Calu3 (cell line): ENCODE data around the gene ITGA6. TPM values are rescaled to one million over a fixed set of nuclear protein-coding genes. Genes with fewer than 3 reads are reported as not detected.

Source experiments
- BruUV-seq: library from RNA; stranded (reverse); fragments of 400-500 nt; replicated peaks from 2 replicates; lab custom pipeline; 2021; lab: Mats Ljungman, UMichigan
- CTCF ChIA-PET: fragments of 300-600 bp; sonication (Branson Sonifier 250); formaldehyde crosslinking; loops from one replicate; lab custom pipeline; 2022; ENCODE audit warnings: antibody characterized with exemption; lab: Charles Lee
- DNase-seq: peaks from one replicate; pipeline ENCODE4 v3.0.0; 2022
- H3K27ac Mint-ChIP-seq: one replicate; pipeline ENCODE4 v1.8.0; 2022; ENCODE audit warnings: mixed read lengths; ENCODE audit not compliant: unreplicated experiment
- H3K27me3 Mint-ChIP-seq: one replicate; pipeline ENCODE4 v1.8.0; 2022; ENCODE audit warnings: mixed read lengths; ENCODE audit not compliant: unreplicated experiment
- H3K36me3 Mint-ChIP-seq: one replicate; pipeline ENCODE4 v1.8.0; 2022; ENCODE audit warnings: mild to moderate bottlenecking, moderate library complexity, mixed read lengths; ENCODE audit not compliant: insufficient read depth, unreplicated experiment
- H3K4me1 Mint-ChIP-seq: one replicate; pipeline ENCODE4 v1.8.0; 2022; ENCODE audit warnings: mild to moderate bottlenecking, low read depth, mixed read lengths; ENCODE audit not compliant: unreplicated experiment
- H3K4me3 Mint-ChIP-seq: one replicate; pipeline ENCODE4 v1.8.0; 2022; ENCODE audit warnings: mild to moderate bottlenecking, low read depth, moderate library complexity, mixed read lengths; ENCODE audit not compliant: unreplicated experiment
- H3K9me3 Mint-ChIP-seq: one replicate; pipeline ENCODE4 v1.8.0; 2022; ENCODE audit warnings: low read depth, mixed read lengths; ENCODE audit not compliant: unreplicated experiment
- CTCF ChIP-seq: fragments of 200-600 bp; IDR thresholded peaks from one replicate; pipeline ENCODE4 v1.8.0; 2022; ENCODE audit warnings: antibody characterized with exemption; ENCODE audit not compliant: unreplicated experiment
- intact Hi-C: fragments of 100-400 bp; cut with micrococcal nuclease; formaldehyde crosslinking; loops from one replicate; pipeline ENCODE4 v1.10.0; 2022; ENCODE audit not compliant: unreplicated experiment
- total RNA-seq: library from RNA; stranded (reverse); gene quantifications from 2 replicates; pipeline ENCODE4 v1.2.3, GENCODE V29; 2022

Gene ITGA6
- total RNA-seq, 1 experiment from 2014 or later, result 270 TPM

GRCh38 chr2:172460780-172461201, 33.4 kb downstream of the ITGA6 start:
- H3K4me1 Mint-ChIP-seq, result peaks cover 95% of the 10 kb centered on the region
- H3K9me3 Mint-ChIP-seq, result no peaks in the 10 kb centered on the region
- TF ChIP-seq CTCF, result no peak
- H3K4me3 Mint-ChIP-seq, result peak overlapping the region; percentile 37
- CTCF ChIA-PET, result interaction anchor here (0.6 to 3.0 kb wide), 11 partner anchors 11 to 333 kb away, joined by 3 to 84 read pairs (median 6); partner anchors contain the start of gene ITGA6
- intact Hi-C loops, result loop anchor here (1.0 to 10.0 kb wide), 5 partner anchors 18 to 208 kb away; no protein-coding TSS in a partner anchor
- peaks cover 58% of the 10 kb centered on the region for H3K36me3 Mint-ChIP-seq
- H3K27me3 Mint-ChIP-seq, result no peaks in the 10 kb centered on the region
- BruUV-seq, result no TSS peak
- peak overlapping the region; percentile 94 for H3K27ac Mint-ChIP-seq
- no peak for DNase-seq

GRCh38 chr2:172461591-172462372, 34.4 kb downstream of the ITGA6 start:
- H3K27me3 Mint-ChIP-seq, result no peaks in the 10 kb centered on the region
- H3K4me1 Mint-ChIP-seq, result peaks cover 89% of the 10 kb centered on the region
- peak overlapping the region; percentile 37 for H3K4me3 Mint-ChIP-seq
- peak; percentile 92 for TF ChIP-seq CTCF
- intact Hi-C loops, result loop anchor here (1.0 to 10.0 kb wide), 4 partner anchors 19 to 209 kb away; no protein-coding TSS in a partner anchor
- no peaks in the 10 kb centered on the region for H3K9me3 Mint-ChIP-seq
- CTCF ChIA-PET, result interaction anchor here (0.6 to 3.0 kb wide), 18 partner anchors 14 to 334 kb away, joined by 3 to 84 read pairs (median 7); partner anchors contain the start of gene ITGA6
- peak; percentile 90 for DNase-seq
- H3K36me3 Mint-ChIP-seq, result peaks cover 57% of the 10 kb centered on the region
- TSS peak; percentile 66 for BruUV-seq
- H3K27ac Mint-ChIP-seq, result peak overlapping the region; percentile 94

- Mint-ChIP-seq H3K4me1 (peaks cover 87% of the 10 kb centered on the region), H3K9me3 (no peaks in the 10 kb centered on the region), H3K36me3 (peaks cover 64% of the 10 kb centered on the region), H3K4me3 (peak overlapping the region; percentile 33), H3K27me3 (no peaks in the 10 kb centered on the region), H3K27ac (peak overlapping the region; percentile 94)
- intact Hi-C loops, result loop anchor here (5.0 to 10.0 kb wide), 2 partner anchors 168 to 210 kb away; no protein-coding TSS in a partner anchor
- no peak for DNase-seq
- CTCF ChIA-PET, result interaction anchor here (0.5 to 3.0 kb wide), 13 partner anchors 14 to 702 kb away, joined by 3 to 84 read pairs (median 8); partner anchors contain the start of gene ITGA6
- no peak for TF ChIP-seq CTCF
- no TSS peak for BruUV-seq
Measured at GRCh38 chr2:172462373-172462848, 35.0 kb downstream of the ITGA6 start.

- intact Hi-C loops, result loop anchor here (5.0 to 10.0 kb wide), 2 partner anchors 168 to 211 kb away; no protein-coding TSS in a partner anchor
- Mint-ChIP-seq H3K27me3 (no peaks in the 10 kb centered on the region), H3K4me1 (peaks cover 82% of the 10 kb centered on the region), H3K27ac (peak overlapping the region; percentile 94), H3K9me3 (no peaks in the 10 kb centered on the region), H3K4me3 (peak overlapping the region; percentile 33), H3K36me3 (peaks cover 62% of the 10 kb centered on the region)
- no peak for TF ChIP-seq CTCF
- no TSS peak for BruUV-seq
- DNase-seq, result peak; percentile 54
- CTCF ChIA-PET, result interaction anchor here (0.5 to 3.0 kb wide), 6 partner anchors 20 to 702 kb away, joined by 3 to 75 read pairs (median 7); partner anchors contain the start of gene ITGA6
Measured at GRCh38 chr2:172462849-172463381, 35.5 kb downstream of the ITGA6 start.
